Measurements from ENCODE around the gene IL1F10.

The IL1F10 gene

GRCh38 chr2:113122364-113122763, 54.6 kb downstream of the IL1F10 start:
- ChIA-PET CTCF (interaction anchor here (1.0 to 20.0 kb wide), 7 partner anchors 9 to 267 kb away, joined by 3 to 226 read pairs (median 4); no protein-coding TSS in a partner anchor), POLR2A (no interaction called here)
- no peak overlapping the region for H3K4me3 ChIP-seq (ENCODE audit: low read depth, low read length)
- no peak for TF ChIP-seq CTCF (IDR thresholded peaks at IDR 0.05; ENCODE audit: insufficient read depth, low read length, missing control alignments)
- DNase-seq (ENCODE audit: low read depth, low spot score), result no peak

- H3K4me3 ChIP-seq (ENCODE audit: low read depth, low read length), result no peak overlapping the region
- no peak for TF ChIP-seq CTCF (IDR thresholded peaks at IDR 0.05; ENCODE audit: insufficient read depth, low read length, missing control alignments)
- CTCF ChIA-PET, result interaction anchor here (3.0 to 20.0 kb wide), 2 partner anchors 15 to 75 kb away, joined by 7 to 226 read pairs; no protein-coding TSS in a partner anchor
- POLR2A ChIA-PET, result no interaction called here
- DNase-seq (ENCODE audit: low read depth, low spot score), result no peak
Measured at GRCh38 chr2:113123726-113124125, 56.0 kb downstream of the IL1F10 start.

GRCh38 chr2:113124181-113124961, 56.6 kb downstream of the IL1F10 start:
- ChIA-PET CTCF (interaction anchor here (3.0 to 20.0 kb wide), 2 partner anchors 15 to 74 kb away, joined by 7 to 226 read pairs; no protein-coding TSS in a partner anchor), POLR2A (no interaction called here)
- no peak for DNase-seq (ENCODE audit: low read depth, low spot score)
- TF ChIP-seq CTCF (IDR thresholded peaks at IDR 0.05; ENCODE audit: insufficient read depth, low read length, missing control alignments), result no peak
- H3K4me3 ChIP-seq (ENCODE audit: low read depth, low read length), result no peak overlapping the region

All from AG04449 (cell line).